Activated CD4-positive, alpha-beta T cell treated with anti-CD3 and anti-CD28 coated beads, Interleukin-2, Interleukin-4, amounts not matched to agents 100 ng/mL and 50 ng/mL, durations not matched to agents 16 hours and 8 hours (primary cell): ENCODE results near the gene C16orf90.
A peak's percentile ranks its signal among the peaks of the same experiment; 100 is the strongest.

Experiments
- DNase-seq: peaks from one replicate; pipeline ENCODE4 v3.0.0-alpha.2; 2020; ENCODE audit warnings: low spot score

The C16orf90 gene

GRCh38 chr16:3495176-3495575, at the start of gene C16orf90:
TSS of gene C16orf90 (minus strand) at chr16:3495489. CDS start at chr16:3495421, 68 bp downstream.
- no peak for DNase-seq

GRCh38 chr16:3542601-3543373, 47.5 kb upstream of the C16orf90 start:
- no peak for DNase-seq

- DNase-seq = no peak
Measured at GRCh38 chr16:3541527-3542155, 46.4 kb upstream of the C16orf90 start.

GRCh38 chr16:3538222-3538621, 42.9 kb upstream of the C16orf90 start:
- no peak for DNase-seq

- no peak for DNase-seq
Measured at GRCh38 chr16:3536851-3537250, 41.6 kb upstream of the C16orf90 start.

GRCh38 chr16:3536271-3536731, 41.0 kb upstream of the C16orf90 start:
- no peak for DNase-seq

GRCh38 chr16:3534126-3534525, 38.8 kb upstream of the C16orf90 start:
- DNase-seq = no peak

- no peak for DNase-seq
Measured at GRCh38 chr16:3532741-3533140, 37.5 kb upstream of the C16orf90 start.

GRCh38 chr16:3530371-3530914, 35.2 kb upstream of the C16orf90 start:
- no peak for DNase-seq

GRCh38 chr16:3529175-3529574, 33.9 kb upstream of the C16orf90 start:
- no peak for DNase-seq

- no peak for DNase-seq
Measured at GRCh38 chr16:3528406-3528805, 33.1 kb upstream of the C16orf90 start.

GRCh38 chr16:3527216-3527829, 32.0 kb upstream of the C16orf90 start:
- DNase-seq = peak; percentile 57

GRCh38 chr16:3525951-3526350, 30.7 kb upstream of the C16orf90 start:
- no peak for DNase-seq

- no peak for DNase-seq
Measured at GRCh38 chr16:3523281-3523680, 28.0 kb upstream of the C16orf90 start.

GRCh38 chr16:3520841-3521240, 25.6 kb upstream of the C16orf90 start:
- no peak for DNase-seq

GRCh38 chr16:3520413-3520812, 25.1 kb upstream of the C16orf90 start:
- no peak for DNase-seq

GRCh38 chr16:3519581-3519980, 24.3 kb upstream of the C16orf90 start:
- DNase-seq = no peak

- DNase-seq = no peak
Measured at GRCh38 chr16:3518986-3519348, 23.7 kb upstream of the C16orf90 start.

GRCh38 chr16:3518292-3518985, 23.1 kb upstream of the C16orf90 start:
- DNase-seq = no peak

GRCh38 chr16:3515897-3516296, 20.6 kb upstream of the C16orf90 start:
- no peak for DNase-seq

GRCh38 chr16:3514621-3515020, 19.3 kb upstream of the C16orf90 start:
- no peak for DNase-seq

GRCh38 chr16:3513892-3514583, 18.7 kb upstream of the C16orf90 start:
- no peak for DNase-seq
